GM18526 (cell line): ENCODE results near the gene COG8.

ENCODE experiments used
- POLR2A ChIP-seq: IDR thresholded peaks from 3 replicates; pipeline ENCODE4 v1.6.1; 2011; ENCODE audit not compliant: insufficient read length; ENCODE audit errors: extremely low read depth

The COG8 gene

GRCh38 chr16:69314534-69314933, 24.8 kb downstream of the COG8 start:
- TF ChIP-seq POLR2A: no peak

- no peak for TF ChIP-seq POLR2A
Measured at GRCh38 chr16:69313469-69313868, 25.9 kb downstream of the COG8 start.

GRCh38 chr16:69311533-69312387, 27.6 kb downstream of the COG8 start:
- TF ChIP-seq POLR2A: no peak

- TF ChIP-seq POLR2A: peak; percentile 82
Measured at GRCh38 chr16:69310653-69311532, 28.5 kb downstream of the COG8 start, which contains the start of gene VPS4A. TSS of gene VPS4A (plus strand) at chr16:69311350. CDS start at chr16:69311512, 162 bp downstream.

GRCh38 chr16:69309316-69309715, 30.0 kb downstream of the COG8 start:
- TF ChIP-seq POLR2A: no peak

GRCh38 chr16:69307856-69308255, 31.5 kb downstream of the COG8 start:
- TF ChIP-seq POLR2A: no peak

- no peak for TF ChIP-seq POLR2A
Measured at GRCh38 chr16:69307091-69307490, 32.3 kb downstream of the COG8 start.

- no peak for TF ChIP-seq POLR2A
Measured at GRCh38 chr16:69306031-69306430, 33.3 kb downstream of the COG8 start.

- TF ChIP-seq POLR2A: no peak
Measured at GRCh38 chr16:69302301-69302700, 37.1 kb downstream of the COG8 start.

- no peak for TF ChIP-seq POLR2A
Measured at GRCh38 chr16:69301861-69302260, 37.5 kb downstream of the COG8 start.

GRCh38 chr16:69301187-69301586, 38.2 kb downstream of the COG8 start:
- TF ChIP-seq POLR2A: no peak

GRCh38 chr16:69298261-69298660, 41.1 kb downstream of the COG8 start:
- no peak for TF ChIP-seq POLR2A

- no peak for TF ChIP-seq POLR2A
Measured at GRCh38 chr16:69294051-69294450, 45.3 kb downstream of the COG8 start.

- no peak for TF ChIP-seq POLR2A
Measured at GRCh38 chr16:69293401-69293800, 46.0 kb downstream of the COG8 start.

GRCh38 chr16:69286941-69287713, 52.2 kb downstream of the COG8 start:
- TF ChIP-seq POLR2A: no peak

GRCh38 chr16:69285240-69285639, 54.1 kb downstream of the COG8 start:
- TF ChIP-seq POLR2A: no peak

- TF ChIP-seq POLR2A: no peak
Measured at GRCh38 chr16:69283851-69284250, 55.5 kb downstream of the COG8 start.
